Measurements from ENCODE around the gene ME3. TPM values are rescaled to one million over a fixed set of nuclear protein-coding genes. Genes with fewer than 3 reads are reported as not detected.

ME3 gene
- total and polyA plus RNA-seq, 4 donors = 1.4 to 7.2 (median 2.3) TPM

- H3K4me3 ChIP-seq (ENCODE audit: low read depth in 1 of 3, low read length in 3 of 3) = no peak overlapping the region
- H3K36me3 ChIP-seq (ENCODE audit: control insufficient read depth in 4 of 4, insufficient read depth in 3 of 4, low read depth in 1 of 4, low read length in 3 of 4) = no peaks in the 10 kb centered on the region
- 95% methylated on average over 10 of the region's 10 CpGs for WGBS
- no peaks in the 10 kb centered on the region for H3K27me3 ChIP-seq (ENCODE audit: control insufficient read depth in 4 of 4, insufficient read depth in 4 of 4, low read length in 3 of 4)
- H3K27ac ChIP-seq (ENCODE audit: low read depth in 1 of 2, low read length in 2 of 2) = no peak overlapping the region
- no peak for DNase-seq (ENCODE audit: low spot score)
- no peaks in the 10 kb centered on the region for H3K9me3 ChIP-seq (ENCODE audit: control insufficient read depth in 4 of 4, low read length in 3 of 4)
- H3K4me1 ChIP-seq (ENCODE audit: control insufficient read depth in 4 of 4, insufficient read depth in 4 of 4, low read length in 3 of 4) = peaks cover 0 to 4% (median 0%) of the 10 kb centered on the region in 4 donors
- no peak overlapping the region for H3K9ac ChIP-seq (ENCODE audit: low read depth in 1 of 2, low read length in 2 of 2)
- no peak for TF ChIP-seq RAD21 (IDR thresholded peaks at IDR 0.05)
- TF ChIP-seq MAX (IDR thresholded peaks at IDR 0.05) = no peak
- no peak for TF ChIP-seq HNF4G (IDR thresholded peaks at IDR 0.05)
- TF ChIP-seq NR2F2 (IDR thresholded peaks at IDR 0.05) = no peak
- no peak for TF ChIP-seq ATF3 (IDR thresholded peaks at IDR 0.05)
- TF ChIP-seq FOXA1 (IDR thresholded peaks at IDR 0.05) = no peak
- TF ChIP-seq SP1 (IDR thresholded peaks at IDR 0.05) = no peak
- no peak for TF ChIP-seq RXRA (IDR thresholded peaks at IDR 0.05)
- no peak for TF ChIP-seq CTCF (IDR thresholded peaks at IDR 0.05; ENCODE audit: low read depth, low read length, missing input control)
- TF ChIP-seq FOXA2 (IDR thresholded peaks at IDR 0.05) = no peak
- no peak for TF ChIP-seq YY1 (IDR thresholded peaks at IDR 0.05)
- no peak for TF ChIP-seq ZBTB33 (IDR thresholded peaks at IDR 0.05)
- TF ChIP-seq HNF4A (conservative IDR thresholded peaks at IDR 0.05) = no peak
- no peak for TF ChIP-seq REST (IDR thresholded peaks at IDR 0.05)
- TF ChIP-seq TAF1 (conservative IDR thresholded peaks at IDR 0.05) = no peak
- TF ChIP-seq EGR1 (IDR thresholded peaks at IDR 0.05; ENCODE audit: low read depth in 2 of 2) = no peak
- TF ChIP-seq JUND (IDR thresholded peaks at IDR 0.05) = no peak
Measured at GRCh38 chr11:86497836-86498235, 174.6 kb downstream of the ME3 start.

- no peaks in the 10 kb centered on the region for H3K9me3 ChIP-seq (ENCODE audit: control insufficient read depth in 4 of 4, low read length in 3 of 4)
- WGBS = 96% methylated on average over 2 of the region's 2 CpGs
- H3K36me3 ChIP-seq (ENCODE audit: control insufficient read depth in 4 of 4, insufficient read depth in 3 of 4, low read depth in 1 of 4, low read length in 3 of 4) = no peaks in the 10 kb centered on the region
- no peak overlapping the region for H3K9ac ChIP-seq (ENCODE audit: low read depth in 1 of 2, low read length in 2 of 2)
- DNase-seq (ENCODE audit: low spot score) = no peak
- no peak overlapping the region for H3K4me3 ChIP-seq (ENCODE audit: low read depth in 1 of 3, low read length in 3 of 3)
- H3K27ac ChIP-seq (ENCODE audit: low read depth in 1 of 2, low read length in 2 of 2) = no peak overlapping the region
- no peaks in the 10 kb centered on the region for H3K27me3 ChIP-seq (ENCODE audit: control insufficient read depth in 4 of 4, insufficient read depth in 4 of 4, low read length in 3 of 4)
- no peak for TF ChIP-seq ATF3 (IDR thresholded peaks at IDR 0.05)
- no peak for TF ChIP-seq YY1 (IDR thresholded peaks at IDR 0.05)
- TF ChIP-seq GABPA (IDR thresholded peaks at IDR 0.05 in 1 of 2, conservative IDR thresholded peaks at IDR 0.05 in 1 of 2) = no peak
- TF ChIP-seq SP1 (IDR thresholded peaks at IDR 0.05) = no peak
- no peak for TF ChIP-seq FOXA2 (IDR thresholded peaks at IDR 0.05)
- peaks cover 0 to 4% (median 0%) of the 10 kb centered on the region in 4 donors for H3K4me1 ChIP-seq (ENCODE audit: control insufficient read depth in 4 of 4, insufficient read depth in 4 of 4, low read length in 3 of 4)
Measured at GRCh38 chr11:86497310-86497709, 175.1 kb downstream of the ME3 start.

All from liver (tissue), 9 donors.